Activated CD4-positive, CD25-positive, alpha-beta regulatory T cell (primary cell): ENCODE data around the gene SUN5.
"Not testable (repeated sequence)": the region's sequence is repeated elsewhere in the genome, so short reads cannot be mapped to it uniquely, and the experiment has no call there.

Source experiments
- DNase-seq, 4 experiments: peaks; one replicate each; lab custom pipeline; 2025; lab: John Stamatoyannopoulos, UW

SUN5 gene

GRCh38 chr20:33004141-33004751, at the start of gene SUN5:
SUN5 (minus strand) TSS chr20:33004433; CDS start chr20:33004340, 93 bp downstream.
- DNase-seq = no peak

DNA sequence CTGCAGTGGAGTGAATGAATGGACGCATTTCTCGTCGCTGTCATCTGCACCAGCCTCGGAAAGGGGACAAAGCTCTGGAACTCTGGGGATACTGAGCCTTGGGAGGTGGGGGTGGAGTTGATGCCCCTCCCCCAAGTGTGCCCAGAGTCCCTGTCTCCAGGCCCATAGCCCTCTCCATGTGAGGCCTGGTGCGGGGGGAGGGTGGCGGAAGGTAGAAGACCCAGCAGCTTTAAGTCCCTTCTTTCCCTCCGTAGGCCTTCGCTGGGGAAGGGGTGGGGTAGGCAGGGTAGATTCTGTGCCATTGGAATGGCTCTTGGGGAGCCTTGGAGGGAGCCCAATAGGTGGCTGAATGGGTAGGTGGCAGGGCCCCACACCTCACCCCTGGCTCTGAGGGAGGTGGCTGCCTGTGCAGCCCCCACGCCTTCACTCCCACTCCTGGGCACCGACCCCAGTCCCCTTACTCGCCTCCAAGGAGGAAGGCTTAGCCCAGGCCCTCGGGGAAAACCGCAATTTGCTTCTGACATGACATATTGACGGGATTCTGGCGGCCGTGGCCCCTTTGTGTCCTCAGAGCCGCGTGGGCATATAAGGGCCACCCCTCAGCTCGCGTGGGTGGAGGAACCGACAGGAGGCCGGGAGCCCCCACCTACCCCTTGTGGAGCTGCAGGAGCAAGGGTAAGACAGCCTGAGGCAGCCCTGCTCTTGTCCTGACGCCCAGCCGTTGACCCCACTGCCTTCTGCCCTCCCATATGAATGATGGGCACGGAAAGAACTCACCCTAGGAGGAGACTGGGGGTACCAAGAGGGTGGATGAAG, 49.3 kb upstream of the SUN5 start, which contains the start of gene BPIFB3:
TSS of gene BPIFB3 (plus strand) at position 613 of the 816 bp plus-strand sequence. CDS start 1,533 bp downstream, outside the sequence.
- no peak for DNase-seq

GRCh38 chr20:33051333-33051732, 47.1 kb upstream of the SUN5 start:
- no peak for DNase-seq

GRCh38 chr20:33046412-33046811, 42.2 kb upstream of the SUN5 start:
- DNase-seq = no peak

GRCh38 chr20:33045129-33045721, 41.0 kb upstream of the SUN5 start:
- DNase-seq = not testable (repeated sequence)

DNA sequence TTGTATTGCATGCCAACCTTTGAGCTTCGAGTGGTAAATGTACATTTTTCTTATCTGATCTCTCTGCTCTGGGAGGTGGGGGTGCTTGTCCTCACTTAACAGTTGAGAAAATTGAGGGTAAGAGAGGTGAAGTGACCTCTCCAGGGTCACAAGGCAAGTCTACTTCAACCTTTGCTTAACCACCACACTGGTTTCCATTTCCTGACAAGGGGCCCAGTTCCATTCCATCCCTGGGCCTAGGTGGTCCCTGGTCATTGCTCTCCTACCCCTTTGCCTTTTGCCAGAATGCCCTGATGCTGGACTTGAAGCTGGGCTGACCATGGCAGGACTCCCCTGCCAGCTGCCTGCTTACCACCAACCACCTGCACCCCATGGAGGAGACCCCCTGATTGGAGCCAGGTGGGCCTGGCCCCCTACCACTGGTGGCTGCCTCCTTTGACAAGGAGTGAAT, 39.5 kb upstream of the SUN5 start:
- DNase-seq = no peak

- DNase-seq = no peak
Observed at GRCh38 chr20:33042983-33043730, 38.9 kb upstream of the SUN5 start.

DNA sequence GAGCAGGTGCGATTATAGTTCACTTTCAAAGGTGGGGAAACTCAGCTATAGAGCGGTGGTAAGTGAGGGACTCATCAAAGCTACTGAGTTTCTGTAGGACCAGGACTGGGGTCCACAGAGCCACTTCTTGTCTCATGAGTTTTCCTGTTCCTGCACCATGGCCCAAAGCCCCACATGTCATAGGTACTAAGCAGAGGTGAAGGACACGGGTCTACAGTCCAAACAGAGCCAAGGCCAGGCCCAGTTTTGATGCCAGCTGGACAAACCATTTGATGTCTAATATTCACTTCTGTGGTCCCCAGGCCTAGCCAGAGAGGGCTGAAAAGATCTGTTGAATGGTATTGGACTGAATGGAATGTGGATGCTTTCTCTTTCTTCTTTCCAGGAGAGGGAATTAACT, 38.2 kb upstream of the SUN5 start:
- no peak for DNase-seq

- no peak for DNase-seq
Observed at GRCh38 chr20:33038243-33038642, 34.0 kb upstream of the SUN5 start.

GRCh38 chr20:33037456-33037855, 33.2 kb upstream of the SUN5 start:
- no peak for DNase-seq

DNA sequence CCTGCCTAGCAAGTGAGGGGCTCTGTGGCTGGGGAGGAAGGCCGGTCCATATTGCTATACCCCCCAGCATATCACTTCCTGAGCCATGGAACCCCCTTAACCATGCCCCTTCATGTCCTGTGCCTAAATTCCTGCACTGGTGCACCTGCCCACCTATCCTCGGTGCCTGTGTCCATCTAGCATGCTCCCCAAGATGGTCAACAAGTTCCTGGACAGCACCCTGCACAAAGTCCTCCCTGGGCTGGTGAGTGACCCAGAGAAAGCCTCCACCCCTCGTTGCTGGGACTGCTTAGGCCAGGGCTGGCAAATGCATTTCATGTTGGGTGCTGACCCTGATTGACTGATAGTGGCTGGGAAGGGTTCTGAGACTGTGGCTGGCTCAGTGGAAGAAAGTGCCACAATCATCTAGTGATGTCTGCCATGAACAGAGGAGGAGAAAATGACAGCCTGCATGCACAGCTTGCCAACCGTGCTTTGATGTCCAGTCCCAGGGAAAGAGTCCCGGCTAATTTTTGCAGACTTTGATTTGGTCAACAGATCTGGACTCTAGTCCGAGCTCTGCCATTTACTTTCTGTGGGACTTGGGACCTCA, 30.8 kb upstream of the SUN5 start:
- DNase-seq = no peak

DNA sequence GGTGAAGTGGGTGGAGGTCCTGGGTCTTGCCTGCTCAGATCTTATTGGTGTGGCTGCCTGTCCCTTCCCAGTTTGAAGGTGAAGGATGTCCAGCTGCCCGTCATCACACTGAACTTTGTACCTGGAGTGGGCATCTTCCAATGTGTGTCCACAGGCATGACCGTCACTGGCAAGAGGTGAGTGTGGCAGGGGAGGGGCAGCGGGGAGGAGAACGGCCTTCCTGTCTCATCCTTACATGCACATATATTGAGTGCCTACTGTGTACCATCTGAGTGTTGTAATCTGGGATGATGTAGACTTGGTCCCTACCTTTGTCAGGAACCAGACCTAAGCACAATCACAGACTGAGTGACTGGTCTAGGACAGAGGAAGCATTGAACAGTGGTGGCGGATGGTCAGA, 29.9 kb upstream of the SUN5 start:
- DNase-seq = no peak

DNA sequence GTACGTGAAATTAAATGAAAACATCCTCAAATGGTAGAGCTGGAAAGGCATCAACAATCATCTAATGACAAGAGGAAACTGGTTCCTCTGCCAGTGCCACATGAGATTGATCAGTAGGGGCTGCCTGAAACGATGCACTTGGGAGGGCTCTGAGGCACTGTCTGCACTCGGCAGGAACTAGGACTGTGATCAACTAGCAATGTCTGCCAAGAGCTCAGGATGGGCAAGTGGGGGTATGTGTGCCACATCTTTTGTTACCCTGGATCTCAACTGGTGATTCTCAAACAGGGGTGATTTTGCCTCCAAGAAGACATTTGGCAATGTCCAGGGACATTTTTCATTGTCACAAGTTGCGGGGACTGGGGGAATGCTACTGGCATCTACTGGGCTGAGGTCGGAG, 29.1 kb upstream of the SUN5 start:
- no peak for DNase-seq

DNA sequence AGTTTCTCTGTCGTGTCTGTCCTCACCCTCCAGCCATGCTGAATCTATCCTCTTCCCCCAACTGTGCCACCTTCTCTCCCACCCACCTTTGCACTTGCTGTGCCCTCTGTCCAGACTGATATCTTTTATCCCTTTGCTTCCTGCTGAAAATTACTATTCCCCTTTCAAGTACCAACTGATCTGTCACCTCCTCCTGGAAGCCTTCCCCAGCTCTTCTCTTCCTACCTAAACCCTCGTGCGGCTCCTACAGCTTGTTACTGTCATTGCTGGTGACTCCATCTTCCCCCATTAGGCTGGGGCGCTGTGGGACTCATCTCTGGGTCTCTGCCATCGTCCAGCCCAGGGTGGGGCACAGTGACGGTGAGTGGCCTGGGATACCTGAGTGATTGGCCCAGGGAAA, 28.3 kb upstream of the SUN5 start:
- no peak for DNase-seq

DNA sequence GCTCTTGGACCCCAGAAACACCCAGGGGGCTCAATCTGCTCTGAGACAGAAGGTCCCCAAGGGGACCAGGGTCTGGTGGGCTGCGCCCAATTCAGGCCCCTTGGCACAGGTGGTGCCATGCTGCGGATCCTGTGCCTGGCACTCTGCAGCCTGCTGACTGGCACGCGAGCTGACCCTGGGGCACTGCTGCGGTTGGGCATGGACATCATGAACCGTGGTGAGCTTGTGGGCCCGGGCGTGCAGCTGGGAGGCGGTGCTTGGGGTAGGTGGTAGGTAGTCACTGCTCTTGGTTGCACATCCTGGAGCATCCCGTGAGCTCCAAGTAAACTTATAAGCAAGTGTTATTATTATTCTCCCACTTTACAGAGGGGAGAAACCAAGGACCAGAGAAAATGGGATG, 27.3 kb upstream of the SUN5 start, which contains the start of gene BPIFB6:
TSS of gene BPIFB6 (plus strand) at position 118 of the 400 bp plus-strand sequence. CDS start at position 118, 0 bp downstream.
- DNase-seq = no peak

- no peak for DNase-seq
Observed at GRCh38 chr20:33030569-33030968, 26.3 kb upstream of the SUN5 start.

DNA sequence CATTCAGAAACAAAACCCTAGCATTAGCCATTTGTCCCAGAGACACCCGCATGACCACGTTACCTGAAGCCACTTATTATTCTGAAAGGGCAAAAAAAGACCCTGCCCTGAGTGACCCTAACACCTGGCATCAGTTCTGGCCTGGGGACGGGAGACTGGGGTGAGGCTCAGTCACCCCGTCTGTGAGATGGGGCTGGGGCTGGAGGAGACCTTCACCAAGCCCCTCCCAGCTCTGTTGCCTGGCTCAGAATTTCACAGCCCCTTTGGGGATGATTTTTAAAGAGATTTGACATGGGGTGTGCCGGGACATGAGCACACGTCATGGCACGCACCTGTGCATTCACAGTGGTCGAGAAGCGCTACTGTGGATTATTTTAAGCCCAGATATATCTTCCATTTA, 25.8 kb upstream of the SUN5 start:
- DNase-seq = no peak

DNA sequence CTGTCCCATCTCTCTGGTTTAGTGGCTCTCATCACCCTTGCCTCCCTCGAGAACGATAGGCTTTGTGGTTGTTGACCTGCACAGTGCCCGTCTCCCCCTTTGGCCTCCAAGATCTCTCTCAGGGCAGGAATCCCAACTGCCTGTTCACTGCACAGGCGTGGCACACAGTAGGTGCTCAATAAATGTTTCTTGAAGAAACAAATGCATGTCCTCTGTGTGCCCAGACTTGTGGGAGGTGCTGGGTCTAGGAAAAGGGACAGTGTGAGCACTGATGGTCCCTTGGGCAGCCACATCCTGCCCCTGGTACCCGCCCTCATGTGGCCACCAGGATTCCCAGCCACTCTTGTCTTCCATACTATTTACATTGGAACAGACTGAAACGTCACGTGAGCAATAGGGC, 24.6 kb upstream of the SUN5 start:
- DNase-seq = no peak

GRCh38 chr20:33027769-33028751, 23.8 kb upstream of the SUN5 start:
- DNase-seq = no peak
